ENCODE results near the gene USB1.
A peak's percentile ranks its signal among the peaks of the same experiment; 100 is the strongest.
"Not testable (repeated sequence)": the region's sequence is repeated elsewhere in the genome, so short reads cannot be mapped to it uniquely, and the experiment has no call there.

Gene USB1

DNA sequence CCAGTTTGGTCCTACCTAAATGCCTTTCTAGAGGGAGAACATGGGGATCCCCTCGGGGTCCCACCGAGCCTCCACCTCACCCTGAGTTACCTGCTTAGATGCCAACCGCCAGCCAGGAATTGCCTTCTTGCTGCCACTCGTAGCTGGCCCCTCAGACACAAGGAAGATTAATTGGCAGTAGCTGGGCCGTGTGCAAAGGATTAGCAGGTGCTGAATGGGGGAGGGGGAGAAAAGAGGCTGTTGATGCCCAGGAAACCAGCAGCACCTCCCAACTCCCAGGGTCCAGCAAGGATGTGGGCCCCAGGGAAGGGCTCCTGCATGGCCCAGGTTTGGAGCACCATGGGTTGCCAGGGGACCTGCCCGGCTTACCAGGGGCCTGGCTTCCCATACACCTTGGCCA lies 30.2 kb upstream of the USB1 start, which contains the start of gene CNGB1:
TSS of gene CNGB1 (minus strand) at position 159 of the 400 bp plus-strand sequence. CDS start 3,842 bp downstream, outside the sequence.
- no peak for DNase-seq

DNA sequence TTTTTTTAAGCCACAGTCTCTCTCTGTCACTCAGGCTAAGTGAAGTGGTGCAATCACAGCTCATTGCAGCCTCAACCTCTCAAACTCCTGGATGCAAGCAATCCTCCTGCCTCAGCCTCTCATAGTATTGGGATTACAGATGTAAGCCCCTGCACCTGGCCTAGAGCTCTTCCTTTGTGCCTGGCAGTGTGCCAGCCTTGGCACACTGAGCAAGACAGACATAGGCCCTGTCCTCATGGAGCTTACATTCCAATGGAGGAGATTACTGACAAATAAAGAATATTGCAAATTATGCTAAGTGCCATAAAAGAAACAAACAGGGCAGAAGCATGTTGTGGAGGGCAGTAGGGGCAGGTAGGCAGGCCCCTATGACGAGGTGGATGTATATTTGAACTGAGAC lies 29.4 kb upstream of the USB1 start:
- no peak for DNase-seq

GRCh38 chr16:57972306-57972705 lies 28.9 kb upstream of the USB1 start:
- DNase-seq: no peak

DNA sequence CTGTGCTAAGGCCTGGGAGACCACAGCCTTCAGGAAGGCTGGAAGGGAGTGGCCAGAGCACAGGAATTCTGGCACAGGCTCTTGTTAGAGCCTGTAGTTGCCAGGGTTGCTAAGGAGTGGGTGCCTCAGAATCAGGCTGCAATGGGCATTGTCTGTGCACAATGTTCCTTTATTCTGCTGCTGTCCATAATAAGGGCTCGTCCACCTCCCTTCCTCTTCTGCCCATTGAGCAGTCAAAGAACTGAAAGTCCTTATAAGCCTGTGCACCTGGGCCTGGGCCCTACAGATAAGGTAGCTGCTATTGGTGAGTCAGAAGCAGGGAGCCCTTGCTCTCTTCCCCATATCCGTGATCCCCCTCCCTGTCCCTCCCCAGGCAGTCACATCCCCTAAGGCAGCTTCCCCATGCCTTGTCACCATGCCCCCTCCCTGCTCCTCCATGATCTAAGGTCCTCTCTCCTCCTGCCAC lies 24.8 kb upstream of the USB1 start:
- no peak for DNase-seq

DNA sequence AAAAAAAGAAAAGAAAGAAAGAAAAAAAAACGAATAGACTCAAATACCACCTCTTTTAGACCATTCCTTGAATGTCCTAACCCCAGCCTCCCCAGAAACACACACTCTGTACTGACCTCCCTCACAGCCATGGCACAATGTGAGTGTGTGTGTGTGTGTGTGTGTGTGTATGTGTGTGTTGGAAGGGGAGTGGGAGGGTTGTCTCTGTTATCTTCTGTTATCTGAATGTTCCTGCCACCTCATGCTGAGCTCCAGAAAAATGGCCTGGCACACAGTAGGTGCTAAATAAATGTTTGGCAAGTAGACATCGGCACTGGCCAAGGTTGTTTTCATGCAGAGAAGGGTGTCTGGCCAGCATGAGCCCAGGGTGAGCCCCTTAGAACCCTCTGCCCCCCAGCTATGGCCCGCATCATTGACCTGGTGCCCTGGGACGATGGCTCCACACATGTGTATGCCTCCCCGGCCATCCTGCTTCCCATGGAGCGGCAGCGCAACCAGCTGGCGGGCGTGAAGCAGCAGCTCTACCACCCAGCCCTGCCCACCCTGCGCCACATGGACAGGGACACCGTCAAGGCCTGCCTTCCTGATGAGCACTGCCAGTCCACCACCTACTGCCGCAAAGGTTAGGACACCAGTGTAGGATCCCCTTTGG lies 23.7 kb upstream of the USB1 start:
- DNase-seq: no peak

DNA sequence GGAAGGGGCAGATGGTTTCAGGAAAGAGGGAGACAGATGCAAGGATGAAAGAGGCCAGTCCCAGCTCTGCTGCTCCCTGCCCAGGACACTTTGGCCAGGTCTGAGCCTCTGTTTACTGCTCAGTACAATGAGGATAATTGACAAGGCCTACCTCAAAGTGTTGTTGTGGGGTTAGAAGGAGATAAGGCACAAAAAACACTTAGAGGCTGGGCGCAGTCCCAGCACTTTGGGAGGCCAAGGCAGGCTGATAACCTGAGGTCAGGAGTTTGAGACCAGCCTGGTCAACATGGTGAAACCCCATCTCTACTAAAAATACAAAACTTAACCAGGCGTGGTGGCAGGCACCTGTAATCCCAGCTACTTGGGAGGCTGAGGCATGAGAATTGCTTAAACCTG lies 23.1 kb upstream of the USB1 start:
- DNase-seq: not testable (repeated sequence)

- no peak for DNase-seq
Measured at GRCh38 chr16:57979006-57979585, 22.1 kb upstream of the USB1 start.

- no peak for DNase-seq
Measured at GRCh38 chr16:57981636-57982035, 19.6 kb upstream of the USB1 start.

- DNase-seq: no peak
Measured at GRCh38 chr16:57982385-57982784, 18.8 kb upstream of the USB1 start.

DNA sequence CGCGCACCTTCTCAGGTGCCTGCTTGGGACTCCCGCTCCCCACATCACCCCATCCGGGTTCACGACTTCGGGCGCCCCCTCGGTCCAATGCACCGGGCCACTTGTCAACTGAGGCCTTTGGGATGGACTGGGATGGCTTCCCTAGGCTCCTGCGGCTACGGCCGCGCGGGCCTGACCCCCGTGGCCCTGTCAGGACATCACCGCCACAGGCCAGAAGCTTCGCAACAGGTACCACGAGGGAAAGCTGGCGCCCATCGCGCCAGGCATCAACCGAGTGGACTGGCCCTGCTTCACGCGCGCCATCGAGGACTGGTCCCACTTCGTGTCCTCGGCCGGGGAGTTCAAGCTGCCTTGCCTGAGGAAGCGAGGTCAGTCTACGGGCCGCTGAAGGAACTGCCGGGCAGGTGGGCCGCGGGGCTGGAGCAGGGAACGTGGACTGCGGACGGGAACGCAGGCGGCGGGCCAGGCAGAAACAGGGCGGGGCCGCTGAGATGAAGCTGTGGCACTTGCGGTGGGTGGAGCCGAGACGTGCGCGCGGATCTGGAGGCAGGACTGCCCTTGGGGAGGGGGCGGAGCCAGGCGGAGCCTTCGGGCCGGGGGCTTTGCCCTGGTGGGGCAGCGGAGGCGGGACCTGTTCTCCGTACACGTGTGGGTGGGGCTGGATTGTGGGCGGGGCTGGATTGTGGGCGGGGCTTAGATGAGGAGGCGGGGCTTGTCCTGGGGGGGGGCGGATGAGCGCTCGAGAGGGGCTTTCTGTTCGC lies 16.6 kb upstream of the USB1 start:
- DNase-seq: peak; percentile 95

DNA sequence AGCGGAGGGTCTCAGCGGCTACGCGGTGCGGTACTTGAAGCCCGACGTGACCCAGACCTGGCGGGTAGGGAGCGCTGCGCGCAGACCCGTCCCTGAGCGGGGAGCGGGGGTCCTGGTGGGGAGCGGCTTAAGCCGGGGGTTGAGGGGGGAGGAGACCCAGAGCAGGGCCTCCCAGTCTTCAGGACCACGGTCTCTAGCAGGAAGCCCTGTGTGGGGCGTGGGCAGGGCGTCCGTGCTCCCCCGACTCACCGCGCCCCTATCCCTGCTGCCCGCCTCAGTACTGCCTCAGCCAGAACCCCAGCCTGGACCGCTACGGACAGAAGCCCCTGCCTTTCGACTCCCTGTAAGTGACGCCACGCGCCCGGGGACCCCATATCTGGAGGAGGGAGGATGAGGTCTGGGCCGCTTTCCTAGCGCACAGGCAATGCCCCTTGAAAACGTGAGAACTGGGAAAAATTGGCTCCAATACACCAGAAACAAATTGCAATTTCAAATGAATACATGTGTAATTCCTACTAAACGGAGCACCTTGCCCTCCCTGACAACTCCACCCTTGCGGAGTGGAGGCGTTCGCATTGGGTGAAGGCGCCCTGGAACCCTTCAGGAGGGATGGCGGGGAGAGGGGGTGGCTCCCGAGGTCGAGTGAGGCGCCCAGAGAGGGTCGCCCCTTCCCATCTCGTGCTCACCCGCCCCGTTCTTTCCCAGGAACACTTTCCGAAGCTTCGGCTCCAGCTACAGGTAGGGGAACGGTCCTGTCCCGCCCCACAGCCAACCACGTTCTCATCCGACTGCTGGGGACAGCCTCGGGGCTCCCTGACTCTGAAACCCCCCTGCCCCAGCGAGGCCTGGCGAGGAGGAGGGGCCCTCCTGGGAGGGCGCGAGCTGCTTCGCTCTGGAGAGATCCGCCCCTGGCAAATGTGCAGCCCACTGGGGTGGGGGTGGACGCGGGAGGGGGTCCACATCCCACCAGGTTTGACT lies 15.7 kb upstream of the USB1 start:
- DNase-seq: no peak

GRCh38 chr16:57986196-57986595 lies 15.0 kb upstream of the USB1 start:
- no peak for DNase-seq

DNA sequence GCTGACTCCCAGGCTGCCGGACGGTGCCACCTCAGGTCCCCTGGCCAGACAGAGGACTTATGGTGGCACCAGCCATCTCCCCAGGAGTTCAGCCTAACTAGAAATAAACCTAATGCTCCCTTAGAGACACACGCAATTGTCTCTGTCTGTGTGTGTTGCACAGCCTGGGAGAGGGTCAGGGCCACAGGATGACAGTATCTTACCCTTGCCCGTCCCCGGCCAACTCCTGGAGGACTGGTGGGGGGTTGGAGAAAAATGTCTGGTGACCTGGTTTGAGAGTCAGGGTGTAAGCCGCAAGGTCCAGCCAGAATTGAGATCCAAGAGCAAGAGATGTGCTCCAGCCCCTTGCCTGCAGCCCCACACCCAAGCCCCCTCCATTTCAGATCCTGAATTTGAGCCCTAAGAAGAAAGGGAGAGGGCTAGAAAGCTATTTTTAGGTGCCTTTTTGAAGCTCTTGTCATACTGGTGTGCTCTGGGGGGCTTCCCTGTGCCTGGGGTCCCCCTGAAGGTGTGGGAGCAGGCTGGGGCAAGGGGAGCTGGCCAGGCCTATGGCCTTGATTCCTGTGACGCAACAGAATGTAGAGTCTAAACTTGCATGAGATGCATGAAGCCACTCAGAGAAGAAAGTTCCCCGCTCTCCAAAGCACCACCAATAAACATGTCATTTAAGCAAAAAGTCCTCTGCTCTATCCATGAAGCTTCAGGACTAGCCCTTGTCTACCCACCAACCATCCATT lies 13.6 kb upstream of the USB1 start:
- no peak for DNase-seq

- DNase-seq: no peak
Measured at GRCh38 chr16:57988929-57989328, 12.3 kb upstream of the USB1 start.

DNA sequence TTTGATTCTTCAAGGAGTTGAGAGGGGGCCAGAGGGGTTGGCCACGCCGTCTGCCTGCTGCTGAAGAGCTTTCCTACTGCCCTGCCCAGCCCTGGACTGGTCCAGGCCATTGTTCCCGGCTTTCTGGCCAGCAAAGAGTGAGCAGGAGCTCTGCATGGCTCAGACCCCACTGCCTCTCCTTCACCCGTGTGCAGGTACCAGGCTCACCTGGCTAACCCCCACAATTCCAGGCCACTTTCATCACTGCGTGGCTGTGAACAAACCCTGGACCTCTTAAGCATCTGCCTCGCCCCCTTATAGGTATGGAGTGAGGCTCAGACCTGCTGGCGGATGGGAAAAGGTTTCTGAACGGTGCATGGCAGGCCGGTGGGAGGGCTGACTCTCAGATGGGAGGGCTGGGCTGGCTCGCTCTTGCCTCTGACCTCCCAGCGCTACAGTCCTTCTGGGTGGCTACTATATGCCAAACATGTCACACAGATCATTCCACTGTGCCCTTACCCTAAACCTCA lies 9.6 kb upstream of the USB1 start:
- DNase-seq: no peak

DNA sequence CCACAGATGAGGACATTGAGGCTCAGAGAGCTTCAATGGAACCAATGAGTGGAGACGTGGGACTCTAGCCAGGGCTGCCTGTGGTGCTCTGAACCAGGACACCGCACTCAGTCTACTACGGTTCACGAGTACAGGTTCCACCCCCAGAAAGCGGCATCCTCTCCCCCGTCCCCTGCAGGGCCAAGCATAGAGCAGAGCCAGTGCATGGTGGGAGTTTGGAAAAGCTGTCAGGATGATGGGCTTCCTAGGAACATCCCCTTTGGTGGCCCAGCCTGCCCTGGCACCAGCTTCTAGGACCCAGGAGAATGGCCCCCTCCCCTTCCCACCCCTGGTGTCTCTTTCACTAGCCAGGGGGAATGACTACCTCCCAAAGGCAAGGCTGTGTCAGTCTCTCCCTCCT lies 9.1 kb upstream of the USB1 start:
- no peak for DNase-seq

- DNase-seq: no peak
Measured at GRCh38 chr16:57993438-57993837, 7.8 kb upstream of the USB1 start.

GRCh38 chr16:57993897-57994296 lies 7.3 kb upstream of the USB1 start:
- no peak for DNase-seq

- DNase-seq: no peak
Measured at GRCh38 chr16:57994361-57994760, 6.8 kb upstream of the USB1 start.

GRCh38 chr16:57994778-57995177 lies 6.4 kb upstream of the USB1 start:
- peak; percentile 56 for DNase-seq

GRCh38 chr16:57995721-57996405 lies 5.3 kb upstream of the USB1 start:
- no peak for DNase-seq

All from CD4-positive, alpha-beta T cell treated with Interleukin-10 for 1 hour (primary cell).